K562 (cell line): Measurements from ENCODE around the gene GRIA1. TPM values are rescaled to one million over a fixed set of nuclear protein-coding genes. Genes with fewer than 3 reads are reported as not detected.

ENCODE experiments used
- ATAC-seq: fragments of 200-7000 bp; cut with Tn5 transposase; 3 replicates; pipeline ENCODE4 v1.9.1; 2020; ENCODE audit warnings: moderate library complexity
- BruUV-seq: library from RNA; stranded (reverse); fragments of 400-500 nt; replicated peaks from 2 replicates; lab custom pipeline; 2021; lab: Mats Ljungman, UMichigan
- CTCF ChIA-PET: fragments of 300-600 bp; formaldehyde crosslinking; extraction: SDS; loops from one replicate; lab custom pipeline; 2021; ENCODE audit warnings: low intra/inter-chr PET ratio; lab: Yijun Ruan, JAX
- POLR2A ChIA-PET: fragments of 300-600, 350-650 bp; sonication (Branson Sonifier 250); formaldehyde crosslinking; extraction: SDS; loops from one replicate; lab custom pipeline; 2021; ENCODE audit warnings: antibody characterized with exemption, inconsistent platforms; lab: Yijun Ruan, JAX
- DNase-seq, 4 experiments: peaks; one replicate each; pipeline versions ENCODE4 v3.0.0 to v3.0.0-alpha.2; 2011 to 2018; ENCODE audit warnings: low spot score in 3 of 4, mixed read lengths in 3 of 4; ENCODE audit errors: extremely low read depth in 1 of 4
- FAIRE-seq: peaks from 2 replicates; lab custom pipeline; 2011; peaks lifted over from hg19 to GRCh38; lab: Jason Lieb, UNC
- H2AFZ ChIP-seq: 2 replicates; pipeline ENCODE4 v1.6.0; 2011; ENCODE audit warnings: low read depth, low read length, control low read depth, inconsistent platforms
- H3K27ac ChIP-seq: fragments of 200-600 bp; 3 replicates; pipeline ENCODE4 v1.8.0; 2011; ENCODE audit warnings: low read depth, mild to moderate bottlenecking, control low read depth, inconsistent platforms, low read length, moderate library complexity, mixed read lengths; ENCODE audit errors: extremely low read depth
- H3K27me3 ChIP-seq, 2 experiments: fragments of 300-600 bp in 1 of 2; 2 replicates in 1 of 2; 3 replicates in 1 of 2; pipeline versions ENCODE4 v1.6.0 to v1.8.0; 2011; ENCODE audit warnings: inconsistent platforms in 2 of 2, low read length in 2 of 2, mild to moderate bottlenecking in 1 of 2, mixed read lengths in 1 of 2, moderate library complexity in 1 of 2; ENCODE audit not compliant: control insufficient read depth in 2 of 2, insufficient read depth in 2 of 2
- H3K36me3 ChIP-seq: fragments of 300-600 bp; 3 replicates; pipeline ENCODE4 v1.8.0; 2011; ENCODE audit warnings: mild to moderate bottlenecking, low read length, inconsistent platforms; ENCODE audit not compliant: control insufficient read depth, insufficient read depth
- H3K4me1 ChIP-seq, 2 experiments: fragments of 200-600 bp in 1 of 2; replicated peaks in 1 of 2; 2 replicates in 1 of 2; 3 replicates in 1 of 2; pipeline versions ENCODE4 v1.5.1 to v1.8.0; 2011; ENCODE audit warnings: inconsistent platforms in 2 of 2, low read length in 2 of 2, mild to moderate bottlenecking in 1 of 2, mixed read lengths in 1 of 2, moderate library complexity in 1 of 2; ENCODE audit not compliant: control insufficient read depth in 2 of 2, insufficient read depth in 2 of 2
- H3K4me2 ChIP-seq: 2 replicates; pipeline ENCODE4 v1.6.1; 2011; ENCODE audit warnings: low read length, control low read depth, inconsistent platforms, mixed read lengths; ENCODE audit not compliant: insufficient read depth
- H3K4me3 ChIP-seq: fragments of 200-600 bp; sonication (generic), shearing (Covaris generic); 2 replicates; pipeline ENCODE4 v1.5.1; 2016; ENCODE audit warnings: control low read depth, inconsistent platforms
- H3K79me2 ChIP-seq: fragments of 200-600 bp; 3 replicates; pipeline ENCODE4 v1.8.0; 2011; ENCODE audit warnings: low read length, inconsistent platforms; ENCODE audit not compliant: control insufficient read depth, insufficient read depth
- H3K9ac ChIP-seq, 2 experiments: 2 replicates each; pipeline versions ENCODE4 v1.6.0 to v1.6.1; 2011; ENCODE audit warnings: low read depth in 2 of 2, low read length in 2 of 2, control low read depth in 1 of 2, inconsistent platforms in 1 of 2, mild to moderate bottlenecking in 1 of 2, mixed read lengths in 1 of 2; ENCODE audit not compliant: insufficient read depth in 1 of 2
- H3K9me1 ChIP-seq: one replicate; pipeline ENCODE4 v1.6.0; 2011; ENCODE audit warnings: inconsistent platforms, mild to moderate bottlenecking, low read length, moderate library complexity; ENCODE audit not compliant: control insufficient read depth, insufficient read depth
- H3K9me3 ChIP-seq: replicated peaks from 2 replicates; pipeline ENCODE4 v1.5.1; 2011; ENCODE audit warnings: low read depth, low read length, inconsistent platforms; ENCODE audit not compliant: control insufficient read depth, insufficient read depth
- H4K20me1 ChIP-seq: replicated peaks from 2 replicates; pipeline ENCODE4 v1.6.1; 2011; ENCODE audit warnings: low read length, inconsistent platforms, mixed read lengths; ENCODE audit not compliant: control insufficient read depth, insufficient read depth
- ARID3B ChIP-seq: fragments of 250-450 bp; sonication (Bioruptor Pico); IDR thresholded peaks from 2 replicates; pipeline ENCODE4 v1.4.0; 2020; ENCODE audit warnings: borderline replicate concordance
- ARNT ChIP-seq, 2 experiments: fragments of 450-650 bp; IDR thresholded peaks; 2 replicates each; pipeline ENCODE4 v1.6.1; 2016; ENCODE audit warnings: mild to moderate bottlenecking in 1 of 2
- BRCA1 ChIP-seq, 2 experiments: fragments of 450-650 bp in 1 of 2; sonication (generic) in 1 of 2; formaldehyde crosslinking in 1 of 2; IDR thresholded peaks; 2 replicates each; pipeline versions ENCODE4 v1.5.0 to v1.6.1; 2017 to 2020; ENCODE audit warnings: mild to moderate bottlenecking in 1 of 2, missing genetic modification reagents in 1 of 2
- CREM ChIP-seq: IDR thresholded peaks from 2 replicates; pipeline ENCODE4 v1.6.1; 2014; ENCODE audit warnings: antibody characterized with exemption, low read depth
- FOXJ2 ChIP-seq: fragments of 200-800 bp; sonication (Bioruptor generic); IDR thresholded peaks from 2 replicates; pipeline ENCODE4 v1.6.1; 2016; ENCODE audit warnings: missing genetic modification characterization, missing compliant biosample characterization
- IRF2 ChIP-seq: sonication (generic); formaldehyde crosslinking; IDR thresholded peaks from 2 replicates; pipeline ENCODE4 v1.8.1; 2022; ENCODE audit warnings: mild to moderate bottlenecking, missing genetic modification reagents
- MAZ ChIP-seq, 2 experiments: fragments of 450-650 bp in 1 of 2; sonication (generic) in 1 of 2; formaldehyde crosslinking; IDR thresholded peaks in 1 of 2; conservative IDR thresholded peaks in 1 of 2; 2 replicates each; pipeline versions ENCODE4 v1.4.0 to v1.5.0; 2020; ENCODE audit warnings: mild to moderate bottlenecking in 1 of 2, missing genetic modification reagents in 1 of 2
- MECOM ChIP-seq: fragments of 250-450 bp; sonication (Bioruptor Pico); IDR thresholded peaks from 2 replicates; pipeline ENCODE4 v1.8.0; 2022; ENCODE audit warnings: inconsistent platforms
- MEF2A ChIP-seq: IDR thresholded peaks from 2 replicates; pipeline ENCODE4 v1.6.1; 2011; ENCODE audit warnings: low read depth, mild to moderate bottlenecking, low read length, moderate library complexity; ENCODE audit not compliant: control insufficient read depth
- NCOA4 ChIP-seq: fragments of 450-650 bp; IDR thresholded peaks from 2 replicates; pipeline ENCODE4 v1.6.1; 2018; ENCODE audit warnings: mild to moderate bottlenecking; ENCODE audit not compliant: partially characterized antibody
- NRF1 ChIP-seq, 2 experiments: fragments of 450-650 bp; IDR thresholded peaks in 1 of 2; conservative IDR thresholded peaks in 1 of 2; 2 replicates each; pipeline ENCODE4 v1.6.1; 2014; ENCODE audit warnings: mild to moderate bottlenecking in 2 of 2
- PHF8 ChIP-seq: fragments of 200-600 bp; sonication (generic); IDR thresholded peaks from 2 replicates; pipeline ENCODE4 v1.6.1; 2012; ENCODE audit warnings: mixed run types, mild to moderate bottlenecking, inconsistent platforms, low read length, moderate library complexity, borderline replicate concordance
- TAF15 ChIP-seq: fragments of 200-400 bp; formaldehyde crosslinking; IDR thresholded peaks from 2 replicates; pipeline ENCODE4 v1.6.1; 2017; ENCODE audit warnings: mild to moderate bottlenecking, low read depth, low read length, moderate library complexity
- TFAM ChIP-seq: fragments of 250-450 bp; sonication (Bioruptor Pico); conservative IDR thresholded peaks from 2 replicates; pipeline ENCODE4 v1.5.0; 2021; ENCODE audit warnings: mild to moderate bottlenecking, moderate library complexity
- WHSC1 ChIP-seq: IDR thresholded peaks from one replicate; pipeline ENCODE4 v1.6.1; 2012; ENCODE audit warnings: low read length, control low read depth, inconsistent platforms
- ZBTB8A ChIP-seq: fragments of 450-650 bp; IDR thresholded peaks from 2 replicates; pipeline ENCODE4 v1.6.1; 2018; ENCODE audit warnings: mild to moderate bottlenecking, moderate library complexity; ENCODE audit not compliant: partially characterized antibody
- ZFP1 ChIP-seq: fragments of 450-650 bp; formaldehyde crosslinking; IDR thresholded peaks from 2 replicates; pipeline ENCODE4 v1.4.0; 2020; ENCODE audit warnings: mild to moderate bottlenecking, mixed read lengths
- WGBS: fragments of 100-300 bp; shearing (Covaris generic); methylation state at CpG from one replicate; pipeline ENCODE4 v1.1.6; 2016; ENCODE audit warnings: low coverage, mixed read lengths; ENCODE audit not compliant: insufficient coverage; ENCODE audit errors: missing lambda C conversion rate; 5-methylcytosine and 5-hydroxymethylcytosine counted together
- in situ Hi-C: fragments of 300-500 bp; cut with MboI; formaldehyde crosslinking; loops from 4 replicates; pipeline ENCODE4 v1.15.0; 2018; ENCODE audit warnings: inconsistent platforms, mixed read lengths
- intact Hi-C: fragments of 100-400 bp; cut with micrococcal nuclease; formaldehyde crosslinking; loops from 2 replicates; pipeline ENCODE4 v1.14.2; 2022
- polyA plus RNA-seq, 8 experiments: library from polyadenylated mRNA; depleted of rRNA in 4 of 8; stranded (reverse) in 5 of 8; unstranded in 3 of 8; fragments of >200 nt; fragmentation: Nextera tagmentation in 2 of 8; fragmentation: Illumina TruSeq in 1 of 8; extraction: Ambion mirVana in 2 of 8; extraction: Trizol in 1 of 8; gene quantifications; 2 replicates each; pipeline versions ENCODE4 v1.2.1 to v1.2.3, GENCODE V29; 2011 to 2014; ENCODE audit warnings: inconsistent platforms in 1 of 8, missing spikeins in 1 of 8
- total RNA-seq, 7 experiments: library from RNA; depleted of rRNA in 6 of 7; stranded (reverse); fragments of >200 nt in 6 of 7; fragmentation: Illumina TruSeq in 2 of 7; extraction: Trizol in 2 of 7; gene quantifications; 2 replicates each; pipeline versions ENCODE4 v1.2.1 to v1.2.3, GENCODE V29; 2011 to 2021; ENCODE audit warnings: low replicate concordance in 1 of 7

The GRIA1 gene
- total and polyA plus RNA-seq, 9 of the 15 experiments (the other 6 are each of a cell fraction or from before 2014, with no cell fraction given) = not detected

DNA sequence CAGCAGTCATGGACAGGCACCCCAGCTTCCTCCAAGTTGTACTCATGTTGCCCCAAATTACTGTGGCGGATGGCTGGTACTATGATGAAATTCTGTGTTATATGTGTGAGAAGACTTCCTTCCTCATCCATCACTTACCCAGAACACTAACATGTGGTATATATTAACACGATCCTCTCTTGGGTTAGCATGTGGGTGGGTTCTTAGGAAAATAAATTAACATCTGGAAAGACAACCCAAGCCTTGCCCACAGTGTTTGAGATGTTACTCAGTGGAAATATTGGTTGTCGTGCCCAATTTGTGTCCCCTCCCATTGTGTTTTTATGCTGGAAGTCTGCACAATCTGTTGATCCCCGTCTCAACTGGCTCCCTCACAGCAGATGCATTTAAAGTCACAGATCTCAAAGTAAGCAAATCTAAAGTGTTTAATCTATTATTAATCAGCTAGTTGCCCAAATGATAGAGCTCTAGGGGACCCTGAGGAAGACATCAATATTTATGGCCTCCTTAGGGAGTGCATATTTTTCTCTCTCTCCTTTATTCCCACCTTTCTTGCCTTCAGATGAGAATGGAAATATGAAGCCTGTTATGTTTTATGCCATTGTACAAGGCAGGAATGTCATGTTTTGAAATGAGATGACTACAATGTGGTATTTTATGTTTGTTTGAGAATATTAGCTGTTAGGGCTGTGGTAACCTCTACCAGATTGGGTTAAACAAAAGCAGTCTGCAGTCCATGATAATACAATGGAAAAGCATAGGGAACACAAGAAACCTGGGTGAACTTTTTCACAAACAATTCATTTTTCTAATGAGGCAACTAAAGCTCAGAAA is 93.9 kb downstream of the GRIA1 start:
- FAIRE-seq (no peak), DNase-seq (no peak), ATAC-seq (no peak)
- no peaks in the 10 kb centered on the region for H3K79me2 ChIP-seq
- H3K4me3 ChIP-seq = no peak overlapping the region
- no peaks in the 10 kb centered on the region for H3K36me3 ChIP-seq
- in situ Hi-C loops = no loop called here
- no peaks in the 10 kb centered on the region for H3K9me3 ChIP-seq
- no peaks in the 10 kb centered on the region for H3K9me1 ChIP-seq
- POLR2A ChIA-PET = no interaction called here
- H3K27me3 ChIP-seq = no peaks in the 10 kb centered on the region
- no peaks in the 10 kb centered on the region for H4K20me1 ChIP-seq
- no peaks in the 10 kb centered on the region for H3K4me1 ChIP-seq
- H3K9ac ChIP-seq = no peak overlapping the region
- H3K27ac ChIP-seq = no peak overlapping the region
- WGBS = 0% methylated on average over 4 of the region's 4 CpGs
- intact Hi-C loops = no loop called here
- TF ChIP-seq ZFP1 (CRISPR knock-in tag) (no peak), NRF1 (conservative IDR thresholded peaks at IDR 0.05 in 1 of 2, IDR thresholded peaks at IDR 0.05 in 1 of 2) (no peak), MAZ (CRISPR knock-in tag; conservative IDR thresholded peaks at IDR 0.05 in 1 of 2, IDR thresholded peaks at IDR 0.05 in 1 of 2) (no peak), TFAM (CRISPR knock-in tag) (no peak), CREM (no peak), IRF2 (no peak), ARNT (IDR thresholded peaks at IDR 0.05) (no peak), TAF15 (no peak), ARID3B (CRISPR knock-in tag) (no peak), NCOA4 (no peak), FOXJ2 (tag) (no peak), BRCA1 (IDR thresholded peaks at IDR 0.05) (no peak), BRCA1 (CRISPR knock-in tag; IDR thresholded peaks at IDR 0.05) (no peak), MECOM (CRISPR knock-in tag) (no peak), ZBTB8A (no peak), WHSC1 (no peak), PHF8 (no peak), MEF2A (no peak)
- CTCF ChIA-PET = no interaction called here
- no peak overlapping the region for H3K4me2 ChIP-seq
- BruUV-seq = no TSS peak
- no peak overlapping the region for H2AFZ ChIP-seq
